ENCODE measurements around the gene BAMBI. TPM values are rescaled to one million over a fixed set of nuclear protein-coding genes. Genes with fewer than 3 reads are reported as not detected.

Gene BAMBI
- total RNA-seq, 1 experiment from 2014 or later, result 31.5 TPM

GRCh38 chr10:28674782-28675181 is 2.5 kb upstream of the BAMBI start:
- DNase-seq (ENCODE audit: low read depth), result no peak

- DNase-seq (ENCODE audit: low read depth), result peak; percentile 10
Measured at GRCh38 chr10:28676326-28676967, 874 bp upstream of the BAMBI start.

GRCh38 chr10:28677888-28678686 is 766 bp downstream of the BAMBI start:
- DNase-seq (ENCODE audit: low read depth), result peak; percentile 37

- peak; percentile 74 for DNase-seq (ENCODE audit: low read depth)
Measured at GRCh38 chr10:28678687-28679457, 1.6 kb downstream of the BAMBI start.

DNA sequence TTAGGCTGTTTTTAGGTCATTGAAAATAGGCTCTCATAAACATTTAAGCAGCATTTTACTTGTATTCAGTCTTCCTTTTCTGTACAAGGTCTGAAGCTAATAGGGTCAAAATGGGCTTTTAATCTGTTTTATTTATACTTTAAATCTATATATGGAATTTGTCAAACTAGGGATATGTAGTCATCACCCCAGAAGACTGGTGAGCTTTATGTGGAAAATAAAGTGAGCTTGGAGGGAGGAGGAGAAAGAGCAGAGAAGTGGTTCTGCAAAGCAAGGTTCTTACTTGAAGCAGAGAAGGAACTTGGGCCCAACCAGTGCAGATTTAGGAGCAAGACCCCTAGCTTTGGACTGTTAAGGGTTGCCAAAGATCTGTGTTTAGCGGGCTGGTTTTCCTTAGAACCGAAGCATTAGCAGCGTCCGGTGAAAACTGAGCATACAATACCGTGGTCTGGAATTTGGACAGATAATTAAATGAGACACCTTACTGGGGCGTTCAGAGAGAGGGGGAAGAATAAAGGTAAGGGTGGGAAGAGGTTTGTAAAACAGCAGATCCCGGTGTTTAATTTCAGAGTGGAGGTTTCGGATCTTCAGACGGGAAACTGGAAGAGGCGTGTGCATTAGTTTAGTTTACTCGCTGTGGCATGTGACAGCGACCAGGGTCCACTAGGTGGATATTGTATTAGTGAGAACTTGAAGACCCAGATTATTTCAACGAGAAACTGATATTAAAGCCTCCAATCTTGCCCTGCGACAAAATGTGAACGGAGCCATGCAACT is 2.4 kb downstream of the BAMBI start:
- peak; percentile 14 for DNase-seq (ENCODE audit: low read depth)

DNA sequence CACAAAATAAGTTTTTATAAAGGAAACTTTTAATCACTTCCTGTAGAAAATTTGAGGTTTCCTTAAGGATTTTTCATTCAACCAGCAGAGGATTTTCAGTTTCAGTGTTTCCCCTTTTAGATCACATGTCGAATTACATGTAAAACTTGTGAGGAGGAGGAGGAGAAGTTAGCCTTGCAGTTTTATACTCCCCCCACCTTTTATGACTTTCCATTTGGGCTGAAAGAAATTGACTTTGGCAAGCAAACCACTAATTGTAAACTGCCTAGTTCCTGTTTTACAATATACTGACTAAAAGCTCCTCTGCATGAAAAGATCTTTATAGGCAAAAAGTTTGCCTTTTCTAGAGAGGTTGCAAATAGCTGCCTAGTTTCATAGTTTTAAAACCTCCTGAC is 3.0 kb downstream of the BAMBI start:
- no peak for DNase-seq (ENCODE audit: low read depth)

GRCh38 chr10:28681291-28681763 is 4.0 kb downstream of the BAMBI start:
- peak; percentile 57 for DNase-seq (ENCODE audit: low read depth)

DNA sequence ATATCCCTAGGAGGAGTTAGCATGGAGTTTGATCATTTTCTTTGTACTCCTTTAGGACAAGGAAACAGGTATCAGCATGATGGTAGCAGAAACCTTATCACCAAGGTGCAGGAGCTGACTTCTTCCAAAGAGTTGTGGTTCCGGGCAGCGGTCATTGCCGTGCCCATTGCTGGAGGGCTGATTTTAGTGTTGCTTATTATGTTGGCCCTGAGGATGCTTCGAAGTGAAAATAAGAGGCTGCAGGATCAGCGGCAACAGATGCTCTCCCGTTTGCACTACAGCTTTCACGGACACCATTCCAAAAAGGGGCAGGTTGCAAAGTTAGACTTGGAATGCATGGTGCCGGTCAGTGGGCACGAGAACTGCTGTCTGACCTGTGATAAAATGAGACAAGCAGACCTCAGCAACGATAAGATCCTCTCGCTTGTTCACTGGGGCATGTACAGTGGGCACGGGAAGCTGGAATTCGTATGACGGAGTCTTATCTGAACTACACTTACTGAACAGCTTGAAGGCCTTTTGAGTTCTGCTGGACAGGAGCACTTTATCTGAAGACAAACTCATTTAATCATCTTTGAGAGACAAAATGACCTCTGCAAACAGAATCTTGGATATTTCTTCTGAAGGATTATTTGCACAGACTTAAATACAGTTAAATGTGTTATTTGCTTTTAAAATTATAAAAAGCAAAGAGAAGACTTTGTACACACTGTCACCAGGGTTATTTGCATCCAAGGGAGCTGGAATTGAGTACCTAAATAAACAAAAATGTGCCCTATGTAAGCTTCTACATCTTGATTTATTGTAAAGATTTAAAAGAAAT is 4.8 kb downstream of the BAMBI start:
- DNase-seq (ENCODE audit: low read depth), result no peak

- DNase-seq (ENCODE audit: low read depth), result no peak
Measured at GRCh38 chr10:28684157-28684985, 7.0 kb downstream of the BAMBI start.

- DNase-seq (ENCODE audit: low read depth), result no peak
Measured at GRCh38 chr10:28684986-28685580, 7.8 kb downstream of the BAMBI start.

GRCh38 chr10:28685717-28686116 is 8.4 kb downstream of the BAMBI start:
- DNase-seq (ENCODE audit: low read depth), result no peak

GRCh38 chr10:28686835-28687682 is 9.7 kb downstream of the BAMBI start:
- DNase-seq (ENCODE audit: low read depth), result no peak

DNA sequence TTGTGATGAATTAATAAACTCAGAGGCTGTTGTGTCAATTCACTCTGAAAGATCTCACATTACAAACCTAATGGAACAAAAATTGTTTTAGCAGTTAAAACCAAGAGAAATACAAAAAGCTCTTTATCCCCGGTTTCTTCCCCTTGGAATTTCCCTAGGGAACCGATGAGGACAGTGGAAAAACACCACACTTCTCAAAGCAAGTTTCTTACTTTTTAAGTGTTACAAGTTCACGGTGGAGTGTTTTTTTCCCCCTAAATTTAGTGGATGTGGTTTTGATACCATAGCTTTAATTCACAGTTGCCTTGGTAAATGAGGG is 10.3 kb downstream of the BAMBI start:
- no peak for DNase-seq (ENCODE audit: low read depth)

GRCh38 chr10:28690545-28690944 is 13.2 kb downstream of the BAMBI start:
- DNase-seq (ENCODE audit: low read depth), result no peak

DNA sequence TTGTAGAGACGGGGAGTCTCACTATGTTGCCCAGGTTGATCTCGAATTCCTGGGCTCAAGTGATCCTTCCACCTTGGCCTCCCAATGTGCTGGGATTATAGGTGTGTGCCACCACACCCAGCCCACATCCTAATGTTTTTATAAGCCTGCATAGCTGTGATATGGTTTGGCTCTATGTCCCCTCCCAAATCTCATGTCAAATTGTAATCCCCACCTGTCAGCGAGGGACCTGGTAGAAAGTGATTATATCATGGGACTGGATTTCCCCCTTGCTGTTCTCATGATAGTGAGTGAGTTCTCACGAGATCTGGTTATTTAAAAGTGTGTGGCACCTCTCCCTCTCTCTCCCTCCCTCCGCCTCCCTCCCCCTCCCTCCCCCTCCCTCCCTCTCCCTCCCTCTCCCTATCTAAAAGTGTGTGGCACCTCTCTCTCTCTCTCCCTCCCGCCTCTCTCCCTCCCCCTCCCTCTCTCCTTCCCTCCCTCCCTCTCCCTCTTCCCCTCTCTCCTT is 13.9 kb downstream of the BAMBI start:
- no peak for DNase-seq (ENCODE audit: low read depth)

DNA sequence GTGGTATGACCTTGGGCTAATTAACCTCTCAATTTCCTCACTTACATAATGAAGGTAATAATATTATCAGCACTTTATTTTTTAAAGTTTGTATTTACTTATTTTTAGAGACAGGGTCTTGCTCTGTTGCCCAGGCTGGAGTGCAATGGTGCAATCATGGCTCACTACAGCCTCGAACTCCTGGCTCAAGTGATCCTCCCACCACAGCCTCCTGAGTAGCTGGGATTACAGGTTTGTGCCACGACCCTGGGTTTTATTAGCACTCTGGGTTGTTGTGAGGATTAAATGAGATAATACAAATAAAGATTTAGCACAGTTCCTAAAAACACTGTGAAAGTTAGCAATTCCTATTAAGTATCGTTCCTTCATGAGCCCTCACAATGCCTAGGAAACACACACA is 14.7 kb downstream of the BAMBI start:
- DNase-seq (ENCODE audit: low read depth), result no peak

- DNase-seq (ENCODE audit: low read depth), result no peak
Measured at GRCh38 chr10:28694530-28694929, 17.2 kb downstream of the BAMBI start.

DNA sequence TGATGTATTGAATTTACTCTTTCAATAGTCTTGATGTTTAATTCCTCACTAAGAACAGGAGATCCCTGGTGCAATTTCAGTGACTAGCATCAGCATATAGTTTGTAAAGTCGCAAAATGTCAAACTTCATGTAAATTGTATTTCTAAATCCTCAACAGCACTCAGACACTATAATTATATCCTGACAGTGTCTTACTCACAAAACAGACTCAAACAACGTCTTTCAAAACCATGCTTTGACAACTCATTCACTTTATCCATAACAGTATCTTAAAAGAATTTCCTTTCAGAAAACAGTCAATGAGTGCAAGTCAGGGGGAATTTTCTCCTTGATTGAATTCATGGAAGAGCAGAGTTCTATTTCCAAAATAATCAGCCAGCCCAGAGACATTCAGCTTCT is 20.8 kb downstream of the BAMBI start:
- no peak for DNase-seq (ENCODE audit: low read depth)

Measured in Daoy (cell line).